NCI-H1092 treated with DMSO at 0.1 percent for 48 hours (cell line): Measurements from ENCODE around the gene ADIG.
"Not testable (repeated sequence)": the region's sequence is repeated elsewhere in the genome, so short reads cannot be mapped to it uniquely, and the experiment has no call there.

Source experiments
- DNase-seq: peaks from one replicate; lab custom pipeline; 2025; lab: John Stamatoyannopoulos, UW

ADIG gene

GRCh38 chr20:38573413-38573812, 7.6 kb upstream of the ADIG start:
- DNase-seq, result no peak

- DNase-seq, result no peak
These were observed 1.6 kb upstream of the ADIG start for GRCh38 chr20:38579219-38579910.

- DNase-seq, result no peak
These were observed 1.1 kb upstream of the ADIG start for GRCh38 chr20:38579921-38580320.

- DNase-seq, result no peak
These were observed 897 bp downstream of the ADIG start for GRCh38 chr20:38581830-38582358.

GRCh38 chr20:38583306-38583705, 2.3 kb downstream of the ADIG start:
- no peak for DNase-seq

- DNase-seq, result no peak
These were observed 3.2 kb downstream of the ADIG start for GRCh38 chr20:38584099-38584763.

GRCh38 chr20:38585404-38586180, 4.6 kb downstream of the ADIG start:
- no peak for DNase-seq

- no peak for DNase-seq
These were observed 5.2 kb downstream of the ADIG start for GRCh38 chr20:38586181-38586525.

- DNase-seq, result no peak
These were observed 7.3 kb downstream of the ADIG start for GRCh38 chr20:38588303-38588702.

- no peak for DNase-seq
These were observed 8.4 kb downstream of the ADIG start for GRCh38 chr20:38589351-38589750.

- DNase-seq, result no peak
These were observed 9.1 kb downstream of the ADIG start for GRCh38 chr20:38589967-38590675.

GRCh38 chr20:38590676-38591473, 9.9 kb downstream of the ADIG start:
- DNase-seq, result no peak

GRCh38 chr20:38591474-38592410, 10.7 kb downstream of the ADIG start:
- no peak for DNase-seq

- DNase-seq, result not testable (repeated sequence)
These were observed 11.4 kb downstream of the ADIG start for GRCh38 chr20:38592411-38592790.

GRCh38 chr20:38594281-38594680, 13.3 kb downstream of the ADIG start:
- not testable (repeated sequence) for DNase-seq

- DNase-seq, result not testable (repeated sequence)
These were observed 14.9 kb downstream of the ADIG start for GRCh38 chr20:38595886-38596285.

GRCh38 chr20:38599410-38599882, 18.4 kb downstream of the ADIG start:
- no peak for DNase-seq

- DNase-seq, result no peak
These were observed 19.1 kb downstream of the ADIG start for GRCh38 chr20:38600057-38600456.

GRCh38 chr20:38601216-38602184, 20.5 kb downstream of the ADIG start, which contains the start of gene ARHGAP40:
TSS of gene ARHGAP40 (plus strand) at chr20:38601809.
- no peak for DNase-seq
